RPMI7951 (cell line): Measurements from ENCODE around the gene MUC5B. TPM values are rescaled to one million over a fixed set of nuclear protein-coding genes. Genes with fewer than 3 reads are reported as not detected.

ENCODE experiments used
- DNase-seq: peaks from one replicate; pipeline ENCODE4 v3.0.0-alpha.2; 2012; ENCODE audit warnings: low read depth
- total RNA-seq: library from RNA; depleted of rRNA; stranded (reverse); fragments of >200 nt; shearing (Covaris generic); gene quantifications from 2 replicates; pipeline ENCODE4 v1.2.3, GENCODE V29; 2014

Gene MUC5B
- total RNA-seq, 1 experiment from 2014 or later: not detected

GRCh38 chr11:1219834-1220815 is 2.7 kb upstream of the MUC5B start:
- DNase-seq: no peak

GRCh38 chr11:1220941-1221721 is 1.7 kb upstream of the MUC5B start:
- no peak for DNase-seq

- no peak for DNase-seq
Observed at GRCh38 chr11:1221848-1222311, 986 bp upstream of the MUC5B start.

- no peak for DNase-seq
Observed at GRCh38 chr11:1223346-1224110, 662 bp downstream of the MUC5B start.

GRCh38 chr11:1224111-1224490 is 1.2 kb downstream of the MUC5B start:
- no peak for DNase-seq

GRCh38 chr11:1224491-1225385 is 1.9 kb downstream of the MUC5B start:
- DNase-seq: peak; percentile 28

GRCh38 chr11:1225386-1226225 is 2.7 kb downstream of the MUC5B start:
- DNase-seq: no peak

GRCh38 chr11:1226226-1226985 is 3.5 kb downstream of the MUC5B start:
- no peak for DNase-seq

GRCh38 chr11:1226986-1227550 is 4.2 kb downstream of the MUC5B start:
- DNase-seq: no peak

- no peak for DNase-seq
Observed at GRCh38 chr11:1227551-1228100, 4.8 kb downstream of the MUC5B start.

- DNase-seq: no peak
Observed at GRCh38 chr11:1228101-1228821, 5.4 kb downstream of the MUC5B start.

- no peak for DNase-seq
Observed at GRCh38 chr11:1228921-1229451, 6.1 kb downstream of the MUC5B start.

- no peak for DNase-seq
Observed at GRCh38 chr11:1229471-1230120, 6.7 kb downstream of the MUC5B start.

GRCh38 chr11:1230121-1230455 is 7.2 kb downstream of the MUC5B start:
- DNase-seq: no peak

- DNase-seq: no peak
Observed at GRCh38 chr11:1230456-1231395, 7.9 kb downstream of the MUC5B start.
